AG09319 (cell line): ENCODE measurements around the gene FCN1.

Source experiments
- DNase-seq: peaks from one replicate; pipeline ENCODE4 v3.0.0-alpha.2; 2010; ENCODE audit warnings: low read depth; ENCODE audit errors: extremely low read depth
- TF ChIP-seq, protein P1 (sequence below): IDR thresholded peaks from 2 replicates; pipeline ENCODE4 v1.5.1; 2011; ENCODE audit warnings: low read depth, mild to moderate bottlenecking, inconsistent platforms, low read length, moderate library complexity

The FCN1 gene

GRCh38 chr9:134913041-134913712 is 4.5 kb downstream of the FCN1 start:
- DNase-seq = no peak
- TF ChIP-seq, protein P1, sequence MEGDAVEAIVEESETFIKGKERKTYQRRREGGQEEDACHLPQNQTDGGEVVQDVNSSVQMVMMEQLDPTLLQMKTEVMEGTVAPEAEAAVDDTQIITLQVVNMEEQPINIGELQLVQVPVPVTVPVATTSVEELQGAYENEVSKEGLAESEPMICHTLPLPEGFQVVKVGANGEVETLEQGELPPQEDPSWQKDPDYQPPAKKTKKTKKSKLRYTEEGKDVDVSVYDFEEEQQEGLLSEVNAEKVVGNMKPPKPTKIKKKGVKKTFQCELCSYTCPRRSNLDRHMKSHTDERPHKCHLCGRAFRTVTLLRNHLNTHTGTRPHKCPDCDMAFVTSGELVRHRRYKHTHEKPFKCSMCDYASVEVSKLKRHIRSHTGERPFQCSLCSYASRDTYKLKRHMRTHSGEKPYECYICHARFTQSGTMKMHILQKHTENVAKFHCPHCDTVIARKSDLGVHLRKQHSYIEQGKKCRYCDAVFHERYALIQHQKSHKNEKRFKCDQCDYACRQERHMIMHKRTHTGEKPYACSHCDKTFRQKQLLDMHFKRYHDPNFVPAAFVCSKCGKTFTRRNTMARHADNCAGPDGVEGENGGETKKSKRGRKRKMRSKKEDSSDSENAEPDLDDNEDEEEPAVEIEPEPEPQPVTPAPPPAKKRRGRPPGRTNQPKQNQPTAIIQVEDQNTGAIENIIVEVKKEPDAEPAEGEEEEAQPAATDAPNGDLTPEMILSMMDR = no peak

GRCh38 chr9:134912126-134912840 is 5.4 kb downstream of the FCN1 start:
- TF ChIP-seq, protein P1 = no peak
- DNase-seq = no peak

DNA sequence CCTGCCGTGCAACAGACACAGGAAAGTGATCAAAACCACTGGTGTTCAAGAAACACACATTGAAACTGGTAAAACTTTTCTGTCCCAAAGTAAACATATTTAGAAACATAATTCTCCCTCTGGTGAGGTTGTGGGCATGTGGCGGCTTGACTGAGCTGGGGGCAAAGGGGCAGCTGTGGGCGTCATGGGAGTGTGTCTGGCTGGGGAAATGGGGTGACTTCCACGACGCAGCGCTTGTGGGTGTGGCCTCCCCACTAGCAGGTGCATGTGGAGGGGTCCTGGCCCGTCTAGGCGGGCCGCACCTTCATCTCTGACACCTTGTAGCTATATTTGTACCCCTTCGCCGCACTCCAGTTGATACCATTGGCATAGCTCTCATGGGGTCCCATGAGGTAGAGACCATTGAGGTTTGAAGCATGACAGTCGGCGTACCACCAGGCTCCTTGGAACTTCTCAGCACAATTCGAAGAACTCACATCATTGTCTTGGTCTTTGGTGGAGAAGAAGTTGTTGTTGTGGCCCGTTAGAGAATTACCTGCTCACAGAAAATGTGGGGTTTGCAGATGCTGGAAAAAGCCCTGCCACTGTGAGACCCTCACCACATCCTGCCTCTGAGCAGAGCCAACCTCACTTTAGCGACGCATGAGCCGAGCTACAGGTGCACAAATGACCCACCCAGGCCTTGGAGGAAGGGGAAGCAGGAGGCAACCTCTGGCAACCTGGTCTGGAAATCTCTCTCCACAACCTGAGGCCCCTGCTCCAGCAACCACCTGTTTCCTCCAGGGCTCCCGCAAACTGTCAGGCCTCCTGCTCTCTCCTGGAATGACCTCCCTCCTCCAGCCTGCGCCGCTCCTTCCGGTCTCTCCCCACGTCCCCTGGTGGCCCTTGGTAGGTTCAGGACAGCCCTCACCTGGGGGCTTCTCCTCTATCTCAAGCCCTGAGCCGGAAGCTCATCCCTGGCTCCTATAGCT is 7.9 kb downstream of the FCN1 start:
- no peak for DNase-seq
- TF ChIP-seq, protein P1 = no peak

DNA sequence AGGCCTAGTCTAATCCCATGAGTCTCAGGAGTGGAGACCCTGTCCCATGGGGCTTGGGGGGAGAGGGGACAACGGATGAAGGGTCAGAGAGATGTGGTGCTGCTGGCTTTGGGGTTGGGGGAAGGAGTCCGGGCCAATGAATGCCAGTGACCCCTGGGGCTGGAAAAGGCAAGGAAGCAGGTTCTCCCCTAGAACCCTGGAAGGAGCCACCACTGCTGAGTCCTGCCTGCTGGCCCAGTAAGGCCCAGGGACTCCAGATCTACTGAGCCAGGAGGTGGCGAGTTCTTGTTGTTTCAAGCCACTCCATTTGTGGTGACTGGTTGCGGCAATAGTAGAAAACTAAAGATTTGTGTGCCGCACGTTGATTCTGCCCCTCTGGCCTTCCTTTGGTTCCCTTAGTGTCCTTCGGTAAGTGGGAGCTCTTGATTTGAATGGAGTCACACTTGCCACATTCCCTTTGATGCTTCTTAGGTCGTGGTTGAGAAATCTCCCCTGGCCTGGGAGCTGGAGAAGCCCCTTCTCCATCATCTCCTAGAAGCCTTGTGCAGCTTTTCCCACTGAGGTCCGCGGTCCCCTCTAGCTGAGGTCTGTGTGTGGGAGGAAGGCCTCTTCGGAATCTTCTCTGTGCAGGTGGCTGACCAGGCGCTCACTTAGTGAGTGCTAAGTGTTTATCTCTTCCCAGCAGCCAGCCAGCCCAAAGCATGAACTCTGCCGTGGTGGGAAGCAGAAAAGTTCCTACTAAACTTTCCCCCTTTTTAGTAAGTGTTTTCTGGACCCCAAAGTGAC is 9.0 kb downstream of the FCN1 start:
- no peak for DNase-seq
- TF ChIP-seq, protein P1 = no peak

- DNase-seq = no peak
- TF ChIP-seq, protein P1 = no peak
Measured at GRCh38 chr9:134902936-134903335, 14.8 kb downstream of the FCN1 start.

- DNase-seq = no peak
- TF ChIP-seq, protein P1 = no peak
Measured at GRCh38 chr9:134899818-134900217, 17.9 kb downstream of the FCN1 start.
